HepG2 (cell line): ENCODE results near the gene TMEM223. TPM values are rescaled to one million over a fixed set of nuclear protein-coding genes. Genes with fewer than 3 reads are reported as not detected.

Experiments used
- ARNTL ChIP-seq: sonication (generic); formaldehyde crosslinking; IDR thresholded peaks from 2 replicates; pipeline ENCODE4 v1.4.0; 2020; ENCODE audit warnings: mild to moderate bottlenecking, missing genetic modification reagents
- DBP ChIP-seq: sonication (generic); formaldehyde crosslinking; IDR thresholded peaks from 2 replicates; pipeline ENCODE4 v1.4.0; 2020; ENCODE audit warnings: missing genetic modification reagents; ENCODE audit errors: not compliant biosample characterization
- GZF1 ChIP-seq: sonication (generic); formaldehyde crosslinking; IDR thresholded peaks from 2 replicates; pipeline ENCODE4 v1.5.1; 2020; ENCODE audit warnings: mild to moderate bottlenecking, missing genetic modification reagents
- HDAC2 ChIP-seq: sonication (generic); formaldehyde crosslinking; IDR thresholded peaks from 2 replicates; pipeline ENCODE4 v1.4.0; 2020; ENCODE audit warnings: missing genetic modification reagents
- LBX2 ChIP-seq: sonication (generic); formaldehyde crosslinking; IDR thresholded peaks from 2 replicates; pipeline ENCODE4 v1.5.0; 2020; ENCODE audit warnings: missing genetic modification reagents, mild to moderate bottlenecking, borderline replicate concordance
- MIER3 ChIP-seq: IDR thresholded peaks from 2 replicates; pipeline ENCODE4 v1.6.1; 2016; ENCODE audit warnings: missing compliant biosample characterization, borderline replicate concordance
- NCOA2 ChIP-seq: sonication (generic); formaldehyde crosslinking; IDR thresholded peaks from 2 replicates; pipeline ENCODE4 v1.8.0; 2022; ENCODE audit warnings: inconsistent platforms
- POGK ChIP-seq: sonication (generic); formaldehyde crosslinking; conservative IDR thresholded peaks from 2 replicates; pipeline ENCODE4 v1.8.0; 2022; ENCODE audit warnings: mild to moderate bottlenecking, moderate library complexity, missing genetic modification reagents
- RNF219 ChIP-seq: sonication (generic); formaldehyde crosslinking; IDR thresholded peaks from 2 replicates; pipeline ENCODE4 v1.5.0; 2020; ENCODE audit warnings: mild to moderate bottlenecking, missing genetic modification reagents
- SP1 ChIP-seq, 2 experiments: fragments of 450-650 bp in 1 of 2; sonication (generic) in 1 of 2; formaldehyde crosslinking in 1 of 2; IDR thresholded peaks; 2 replicates each; pipeline versions ENCODE4 v1.4.0 to v1.6.1; 2016 to 2020; ENCODE audit warnings: missing genetic modification reagents in 1 of 2
- STAT6 ChIP-seq: sonication (generic); formaldehyde crosslinking; IDR thresholded peaks from 2 replicates; pipeline ENCODE4 v1.4.0; 2020; ENCODE audit warnings: missing genetic modification reagents, mild to moderate bottlenecking, borderline replicate concordance
- ZNF672 ChIP-seq: sonication (generic); formaldehyde crosslinking; IDR thresholded peaks from 2 replicates; pipeline ENCODE4 v1.8.1; 2022; ENCODE audit warnings: missing genetic modification reagents
- ZNF746 ChIP-seq: sonication (generic); formaldehyde crosslinking; IDR thresholded peaks from 2 replicates; pipeline ENCODE4 v1.8.0; 2022; ENCODE audit warnings: mild to moderate bottlenecking, missing genetic modification reagents
- ZNF770 ChIP-seq: sonication (generic); formaldehyde crosslinking; IDR thresholded peaks from 2 replicates; pipeline ENCODE4 v1.5.0; 2020; ENCODE audit warnings: mild to moderate bottlenecking, missing genetic modification reagents
- ZNF782 ChIP-seq: sonication (generic); formaldehyde crosslinking; IDR thresholded peaks from 2 replicates; pipeline ENCODE4 v1.4.0; 2020; ENCODE audit warnings: missing genetic modification reagents, mild to moderate bottlenecking, borderline replicate concordance
- polyA plus RNA-seq, 8 experiments: library from polyadenylated mRNA; depleted of rRNA in 3 of 8; stranded (reverse) in 7 of 8; unstranded in 1 of 8; fragments of >200 nt; fragmentation: Illumina TruSeq in 4 of 8; extraction: Trizol in 4 of 8; gene quantifications; 2 replicates each; pipeline versions ENCODE4 v1.2.1 to v1.2.3, GENCODE V29; 2011 to 2016; ENCODE audit warnings: low read depth in 4 of 8, missing spikeins in 1 of 8, mixed read lengths in 1 of 8; ENCODE audit not compliant: insufficient read depth in 1 of 8
- total RNA-seq, 5 experiments: library from RNA; depleted of rRNA; stranded (reverse); fragments of >200 nt; fragmentation: Illumina TruSeq; extraction: Trizol; gene quantifications; 2 replicates each; pipeline ENCODE4 v1.2.3, GENCODE V29; 2016; ENCODE audit warnings: low read depth in 1 of 5

TMEM223 gene
- total and polyA plus RNA-seq, 2 of the 13 experiments (the other 11 are each of a cell fraction or from before 2014, with no cell fraction given): 19.5 to 24.9 TPM

GRCh38 chr11:62805076-62805892 is 13.5 kb upstream of the TMEM223 start, which contains the start of gene NXF1 (continued):
- TF ChIP-seq ZNF770 (CRISPR knock-in tag): peak; percentile 71
- no peak for TF ChIP-seq ZNF672 (CRISPR knock-in tag)
- TF ChIP-seq HDAC2 (CRISPR knock-in tag): peak; percentile 50; the same call in 1 of the 2 replicates
- no peak for TF ChIP-seq ARNTL (CRISPR knock-in tag)
- 0 out of 2 replicates have a peak, but pooled peaks have one; percentile 76 for TF ChIP-seq LBX2 (CRISPR knock-in tag)
- TF ChIP-seq NCOA2 (CRISPR knock-in tag): peak; percentile 77
- TF ChIP-seq STAT6 (CRISPR knock-in tag): peak; percentile 19; the same call in 1 of the 2 replicates
- TF ChIP-seq SP1 (IDR thresholded peaks at IDR 0.05): no peak
- peak; percentile 95 for TF ChIP-seq SP1 (CRISPR knock-in tag; IDR thresholded peaks at IDR 0.05)
- peak; percentile 77; the same call in 1 of the 2 replicates for TF ChIP-seq MIER3 (CRISPR knock-in tag)
- peak; percentile 87; the same call in 1 of the 2 replicates for TF ChIP-seq ZNF782 (CRISPR knock-in tag)
- peak; percentile 29 for TF ChIP-seq DBP (CRISPR knock-in tag)
- peak; percentile 70; the same call in 1 of the 2 replicates for TF ChIP-seq GZF1 (CRISPR knock-in tag)
- no peak for TF ChIP-seq RNF219 (CRISPR knock-in tag)
- TF ChIP-seq ZNF746 (CRISPR knock-in tag): peak; percentile 78; the same call in 1 of the 2 replicates
- peak; percentile 67; the same call in 1 of the 2 replicates for TF ChIP-seq POGK (CRISPR knock-in tag)
